ENCODE results near the gene GUCY2C.

DNA sequence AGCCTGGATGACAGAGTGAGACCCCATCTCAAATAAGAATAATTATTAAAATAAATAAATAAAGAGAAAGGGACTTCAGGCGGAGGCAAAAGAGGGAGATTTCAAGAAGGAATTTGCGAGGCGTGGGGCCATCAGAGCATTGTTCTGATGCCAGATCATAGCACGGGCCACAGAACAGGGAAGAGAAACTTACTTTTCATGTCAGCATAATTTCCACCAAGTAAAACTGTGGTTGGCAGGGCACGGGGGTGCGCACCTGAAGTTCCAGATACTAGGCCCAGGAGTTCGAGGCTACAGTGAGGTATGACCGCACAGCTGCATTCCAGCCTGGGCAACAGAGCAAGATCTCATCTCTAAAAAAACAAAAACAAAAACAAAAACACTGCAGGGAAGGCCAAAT, 117.8 kb downstream of the GUCY2C start:
- TF ChIP-seq, protein P1, sequence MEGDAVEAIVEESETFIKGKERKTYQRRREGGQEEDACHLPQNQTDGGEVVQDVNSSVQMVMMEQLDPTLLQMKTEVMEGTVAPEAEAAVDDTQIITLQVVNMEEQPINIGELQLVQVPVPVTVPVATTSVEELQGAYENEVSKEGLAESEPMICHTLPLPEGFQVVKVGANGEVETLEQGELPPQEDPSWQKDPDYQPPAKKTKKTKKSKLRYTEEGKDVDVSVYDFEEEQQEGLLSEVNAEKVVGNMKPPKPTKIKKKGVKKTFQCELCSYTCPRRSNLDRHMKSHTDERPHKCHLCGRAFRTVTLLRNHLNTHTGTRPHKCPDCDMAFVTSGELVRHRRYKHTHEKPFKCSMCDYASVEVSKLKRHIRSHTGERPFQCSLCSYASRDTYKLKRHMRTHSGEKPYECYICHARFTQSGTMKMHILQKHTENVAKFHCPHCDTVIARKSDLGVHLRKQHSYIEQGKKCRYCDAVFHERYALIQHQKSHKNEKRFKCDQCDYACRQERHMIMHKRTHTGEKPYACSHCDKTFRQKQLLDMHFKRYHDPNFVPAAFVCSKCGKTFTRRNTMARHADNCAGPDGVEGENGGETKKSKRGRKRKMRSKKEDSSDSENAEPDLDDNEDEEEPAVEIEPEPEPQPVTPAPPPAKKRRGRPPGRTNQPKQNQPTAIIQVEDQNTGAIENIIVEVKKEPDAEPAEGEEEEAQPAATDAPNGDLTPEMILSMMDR (IDR thresholded peaks at IDR 0.05; ENCODE audit: low read length) = no peak
- TF ChIP-seq EZH2 (IDR thresholded peaks at IDR 0.05; ENCODE audit: borderline replicate concordance, low read length) = no peak
